Thyroid gland (tissue), 4 donors: ENCODE results near the gene TLE4. TPM values are rescaled to one million over a fixed set of nuclear protein-coding genes. Genes with fewer than 3 reads are reported as not detected.
"Not testable (repeated sequence)": the region's sequence is repeated elsewhere in the genome, so short reads cannot be mapped to it uniquely, and the experiment has no call there.

Source experiments
- DNase-seq, 2 donors: peaks; one replicate each; pipeline ENCODE4 v3.0.0-alpha.2; 2019
- H3K27ac ChIP-seq, 3 donors: fragments of 200-600 bp; sonication (generic); 1 replicate in 2 of 3; 2 replicates in 1 of 3; pipeline ENCODE4 v1.5.1; 2016 to 2019; ENCODE audit warnings: mild to moderate bottlenecking in 1 of 3, moderate library complexity in 1 of 3
- H3K27me3 ChIP-seq: fragments of 200-600 bp; sonication (generic); one replicate; pipeline ENCODE4 v1.5.1; 2019
- H3K36me3 ChIP-seq, 2 donors: fragments of 200-600 bp; sonication (generic); one replicate each; pipeline ENCODE4 v1.5.1; 2016 to 2019
- H3K4me1 ChIP-seq, 2 donors: fragments of 200-600 bp; sonication (generic); one replicate each; pipeline ENCODE4 v1.5.1; 2017 to 2019
- H3K4me3 ChIP-seq, 3 donors: fragments of 200-600 bp; sonication (generic); replicated peaks in 1 of 3; 1 replicate in 2 of 3; 2 replicates in 1 of 3; pipeline ENCODE4 v1.5.1; 2016; ENCODE audit warnings: mild to moderate bottlenecking in 1 of 3
- H3K9me3 ChIP-seq: fragments of 200-600 bp; sonication (generic); one replicate; pipeline ENCODE4 v1.5.1; 2017
- POLR2A ChIP-seq, 2 donors: fragments of 450-650 bp; IDR thresholded peaks; one replicate each; pipeline ENCODE4 v1.6.1; 2017; ENCODE audit warnings: antibody characterized with exemption in 2 of 2, mild to moderate bottlenecking in 2 of 2, moderate library complexity in 1 of 2
- WGBS, 2 donors: methylation state at CpG; one replicate each; pipeline ENCODE4 v1.1.5; 2017; 5-methylcytosine and 5-hydroxymethylcytosine counted together
- intact Hi-C: fragments of 100-400 bp; cut with DNase I; formaldehyde crosslinking; loops from one replicate; pipeline ENCODE4 v1.15.1; 2023
- total RNA-seq, 4 donors: library from RNA; depleted of rRNA; stranded (reverse); fragments of >200 nt; gene quantifications; one replicate each; pipeline ENCODE4 v1.2.3, GENCODE V29; 2016
- TF ChIP-seq, protein P1 (sequence below), 6 experiments: fragments of 200-600 bp in 3 of 6; fragments of 450-650 bp in 3 of 6; sonication (generic) in 3 of 6; IDR thresholded peaks; one replicate each; pipeline ENCODE4 v1.5.1; 2016 to 2019; ENCODE audit warnings: antibody characterized with exemption in 6 of 6, mild to moderate bottlenecking in 2 of 6, inconsistent platforms in 1 of 6, moderate library complexity in 1 of 6

TLE4 gene
- total RNA-seq, 4 donors from 2014 or later: 40.3 to 64.2 (median 52.8) TPM

- DNase-seq: no peak
- Histone ChIP-seq H3K9me3 (no peaks in the 10 kb centered on the region), H3K27me3 (no peaks in the 10 kb centered on the region), H3K4me3 (no peak overlapping the region), H3K4me1 (peaks cover 20 to 22% of the 10 kb centered on the region in 2 donors), H3K36me3 (no peaks in the 10 kb centered on the region), H3K27ac (no peak overlapping the region)
- intact Hi-C loops: no loop called here
- WGBS, 2 donors: 96 to 100% methylated on average over 3 of the region's 3 CpGs
- TF ChIP-seq, protein P1, sequence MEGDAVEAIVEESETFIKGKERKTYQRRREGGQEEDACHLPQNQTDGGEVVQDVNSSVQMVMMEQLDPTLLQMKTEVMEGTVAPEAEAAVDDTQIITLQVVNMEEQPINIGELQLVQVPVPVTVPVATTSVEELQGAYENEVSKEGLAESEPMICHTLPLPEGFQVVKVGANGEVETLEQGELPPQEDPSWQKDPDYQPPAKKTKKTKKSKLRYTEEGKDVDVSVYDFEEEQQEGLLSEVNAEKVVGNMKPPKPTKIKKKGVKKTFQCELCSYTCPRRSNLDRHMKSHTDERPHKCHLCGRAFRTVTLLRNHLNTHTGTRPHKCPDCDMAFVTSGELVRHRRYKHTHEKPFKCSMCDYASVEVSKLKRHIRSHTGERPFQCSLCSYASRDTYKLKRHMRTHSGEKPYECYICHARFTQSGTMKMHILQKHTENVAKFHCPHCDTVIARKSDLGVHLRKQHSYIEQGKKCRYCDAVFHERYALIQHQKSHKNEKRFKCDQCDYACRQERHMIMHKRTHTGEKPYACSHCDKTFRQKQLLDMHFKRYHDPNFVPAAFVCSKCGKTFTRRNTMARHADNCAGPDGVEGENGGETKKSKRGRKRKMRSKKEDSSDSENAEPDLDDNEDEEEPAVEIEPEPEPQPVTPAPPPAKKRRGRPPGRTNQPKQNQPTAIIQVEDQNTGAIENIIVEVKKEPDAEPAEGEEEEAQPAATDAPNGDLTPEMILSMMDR (IDR thresholded peaks at IDR 0.05): no peak
- no peak for TF ChIP-seq POLR2A (IDR thresholded peaks at IDR 0.05)
Measured at GRCh38 chr9:79652598-79652997, 80.8 kb downstream of the TLE4 start.

DNA sequence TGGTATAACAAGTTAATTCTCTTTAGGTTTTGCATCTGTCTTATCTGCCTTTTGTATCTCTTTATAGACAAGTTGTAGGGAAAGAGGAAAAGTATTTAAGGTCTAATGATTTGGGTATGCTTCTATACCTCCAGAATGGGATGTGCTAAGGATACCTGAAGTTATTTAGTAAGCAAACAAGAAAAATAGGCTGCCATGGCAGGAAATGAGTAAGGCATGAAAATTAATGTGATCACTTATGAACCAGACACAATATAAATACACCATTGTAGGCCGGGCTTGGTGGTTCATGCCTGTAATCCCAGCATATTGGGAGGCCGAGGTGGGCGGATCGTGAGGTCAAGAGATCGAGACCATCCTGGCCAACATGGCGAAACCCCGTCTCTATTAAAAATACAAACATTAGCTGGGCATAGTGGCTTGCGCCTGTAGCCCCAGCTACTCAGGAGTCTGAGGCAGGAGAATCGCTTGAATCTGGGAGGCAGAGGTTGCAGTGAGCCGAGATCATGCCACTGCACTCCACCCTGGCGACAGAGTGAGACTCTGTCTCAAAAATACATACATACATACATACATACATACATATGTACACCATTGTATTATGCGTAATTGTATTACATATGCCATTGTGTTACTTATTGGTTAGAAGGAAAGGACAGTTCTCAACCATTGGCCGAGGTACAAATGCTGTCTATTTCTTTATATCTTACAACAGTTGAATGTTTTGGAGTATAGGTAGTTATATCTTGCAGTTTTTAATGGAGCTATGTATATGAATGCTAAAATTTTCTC, 83.0 kb downstream of the TLE4 start:
- H3K27me3 ChIP-seq, H3K9me3 ChIP-seq, H3K4me3 ChIP-seq, H3K36me3 ChIP-seq, DNase-seq, H3K27ac ChIP-seq, intact Hi-C loops: not testable (repeated sequence)
- H3K4me1 ChIP-seq: peaks cover 20 to 22% of the 10 kb centered on the region in 2 donors
- WGBS, 2 donors: 97 to 99% methylated on average over 13 of the region's 13 CpGs

DNA sequence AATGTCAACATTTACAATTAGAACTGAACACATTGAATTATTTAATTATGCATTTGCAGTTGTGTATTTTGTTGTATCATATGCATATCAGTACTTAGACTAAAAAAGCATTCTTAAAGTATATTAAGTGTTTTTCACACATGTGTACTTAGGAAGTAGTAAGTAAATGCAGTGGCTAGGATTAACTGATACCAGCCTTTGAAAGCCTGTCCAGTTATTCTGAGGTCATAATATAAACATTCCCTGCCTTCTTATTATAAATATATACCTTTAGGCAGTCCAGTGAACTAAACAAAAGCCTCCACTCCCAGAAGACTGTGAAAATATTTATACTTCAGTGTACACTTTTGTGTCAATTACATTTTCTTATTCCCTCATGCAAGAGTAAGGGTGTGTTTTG, 83.8 kb downstream of the TLE4 start:
- peaks cover 16 to 20% of the 10 kb centered on the region in 2 donors for H3K4me1 ChIP-seq
- no peaks in the 10 kb centered on the region for H3K9me3 ChIP-seq
- TF ChIP-seq, protein P1 (IDR thresholded peaks at IDR 0.05): no peak
- TF ChIP-seq POLR2A (IDR thresholded peaks at IDR 0.05): no peak
- intact Hi-C loops: no loop called here
- H3K27ac ChIP-seq: no peak overlapping the region
- no peaks in the 10 kb centered on the region for H3K27me3 ChIP-seq
- DNase-seq: no peak
- no peaks in the 10 kb centered on the region for H3K36me3 ChIP-seq
- no peak overlapping the region for H3K4me3 ChIP-seq

GRCh38 chr9:79656169-79656568, 84.4 kb downstream of the TLE4 start:
- DNase-seq: no peak
- no peak overlapping the region for H3K4me3 ChIP-seq
- peaks cover 12 to 14% of the 10 kb centered on the region in 2 donors for H3K4me1 ChIP-seq
- intact Hi-C loops: no loop called here
- no peaks in the 10 kb centered on the region for H3K36me3 ChIP-seq
- H3K27ac ChIP-seq: no peak overlapping the region
- no peaks in the 10 kb centered on the region for H3K27me3 ChIP-seq
- TF ChIP-seq POLR2A (IDR thresholded peaks at IDR 0.05): no peak
- TF ChIP-seq, protein P1 (IDR thresholded peaks at IDR 0.05): no peak
- 95 to 97% methylated on average over 5 of the region's 5 CpGs for WGBS, 2 donors
- no peaks in the 10 kb centered on the region for H3K9me3 ChIP-seq

- H3K27ac ChIP-seq: no peak overlapping the region
- H3K27me3 ChIP-seq: no peaks in the 10 kb centered on the region
- WGBS, 2 donors: 91 to 93% methylated on average over 2 of the region's 2 CpGs
- intact Hi-C loops: no loop called here
- DNase-seq: no peak
- H3K9me3 ChIP-seq: no peaks in the 10 kb centered on the region
- no peaks in the 10 kb centered on the region for H3K36me3 ChIP-seq
- H3K4me1 ChIP-seq: peaks cover under 1% of the 10 kb centered on the region in 2 donors
- TF ChIP-seq, protein P1 (IDR thresholded peaks at IDR 0.05): no peak
- TF ChIP-seq POLR2A (IDR thresholded peaks at IDR 0.05): no peak
- no peak overlapping the region for H3K4me3 ChIP-seq
Measured at GRCh38 chr9:79657891-79658290, 86.1 kb downstream of the TLE4 start.
